Fibroblast of pulmonary artery (primary cell): Measurements from ENCODE around the gene PRSS27.
"Not testable (repeated sequence)": the region's sequence is repeated elsewhere in the genome, so short reads cannot be mapped to it uniquely, and the experiment has no call there.

Source experiments
- DNase-seq: peaks from one replicate; pipeline ENCODE4 v3.0.0-alpha.2; 2010; ENCODE audit warnings: low read depth
- H3K4me3 ChIP-seq: replicated peaks from 2 replicates; pipeline ENCODE4 v1.5.1; 2011; ENCODE audit warnings: low read depth, mild to moderate bottlenecking, control low read depth, low read length, moderate library complexity
- TF ChIP-seq, protein P1 (sequence below): IDR thresholded peaks from 2 replicates; pipeline ENCODE4 v1.5.1; 2011; ENCODE audit warnings: mild to moderate bottlenecking, control low read depth, low read length, inconsistent platforms; ENCODE audit errors: missing control alignments

PRSS27 gene

DNA sequence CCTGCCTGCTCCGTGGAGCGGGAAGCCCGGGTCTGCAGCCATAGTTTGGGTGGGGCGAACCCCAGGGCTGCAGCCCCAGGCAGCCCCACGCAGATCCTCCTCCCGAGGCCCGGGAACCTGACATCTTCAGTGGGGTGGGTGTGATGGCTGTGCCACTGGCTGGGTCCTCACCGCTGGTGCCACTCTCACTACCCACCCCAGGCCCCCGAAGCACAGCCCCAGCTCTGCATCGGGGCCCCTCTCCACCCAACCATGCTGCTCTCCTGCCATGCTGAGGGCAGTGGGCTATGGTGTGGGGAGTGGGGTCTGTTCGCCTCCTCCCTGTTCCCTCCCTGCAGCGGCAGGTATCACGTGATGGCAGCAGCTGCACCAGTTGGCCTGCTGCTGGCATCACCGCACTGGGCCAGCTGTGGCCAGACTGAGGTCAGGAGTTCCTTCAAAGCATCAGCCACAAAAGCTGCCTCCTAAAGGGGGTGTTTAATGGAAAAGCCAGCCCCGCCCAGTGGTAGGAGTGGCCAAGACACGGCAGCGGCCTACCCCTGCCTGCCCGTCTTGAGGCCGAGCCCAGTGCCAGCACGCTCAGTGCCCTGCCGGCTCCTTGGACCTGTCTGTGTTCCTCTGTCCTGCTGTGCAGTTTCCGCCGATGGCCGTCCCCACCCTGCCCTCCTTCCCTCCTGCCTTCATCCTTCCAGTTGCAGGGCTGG lies 26.9 kb downstream of the PRSS27 start:
- DNase-seq = no peak
- TF ChIP-seq, protein P1, sequence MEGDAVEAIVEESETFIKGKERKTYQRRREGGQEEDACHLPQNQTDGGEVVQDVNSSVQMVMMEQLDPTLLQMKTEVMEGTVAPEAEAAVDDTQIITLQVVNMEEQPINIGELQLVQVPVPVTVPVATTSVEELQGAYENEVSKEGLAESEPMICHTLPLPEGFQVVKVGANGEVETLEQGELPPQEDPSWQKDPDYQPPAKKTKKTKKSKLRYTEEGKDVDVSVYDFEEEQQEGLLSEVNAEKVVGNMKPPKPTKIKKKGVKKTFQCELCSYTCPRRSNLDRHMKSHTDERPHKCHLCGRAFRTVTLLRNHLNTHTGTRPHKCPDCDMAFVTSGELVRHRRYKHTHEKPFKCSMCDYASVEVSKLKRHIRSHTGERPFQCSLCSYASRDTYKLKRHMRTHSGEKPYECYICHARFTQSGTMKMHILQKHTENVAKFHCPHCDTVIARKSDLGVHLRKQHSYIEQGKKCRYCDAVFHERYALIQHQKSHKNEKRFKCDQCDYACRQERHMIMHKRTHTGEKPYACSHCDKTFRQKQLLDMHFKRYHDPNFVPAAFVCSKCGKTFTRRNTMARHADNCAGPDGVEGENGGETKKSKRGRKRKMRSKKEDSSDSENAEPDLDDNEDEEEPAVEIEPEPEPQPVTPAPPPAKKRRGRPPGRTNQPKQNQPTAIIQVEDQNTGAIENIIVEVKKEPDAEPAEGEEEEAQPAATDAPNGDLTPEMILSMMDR = no peak
- no peak overlapping the region for H3K4me3 ChIP-seq

DNA sequence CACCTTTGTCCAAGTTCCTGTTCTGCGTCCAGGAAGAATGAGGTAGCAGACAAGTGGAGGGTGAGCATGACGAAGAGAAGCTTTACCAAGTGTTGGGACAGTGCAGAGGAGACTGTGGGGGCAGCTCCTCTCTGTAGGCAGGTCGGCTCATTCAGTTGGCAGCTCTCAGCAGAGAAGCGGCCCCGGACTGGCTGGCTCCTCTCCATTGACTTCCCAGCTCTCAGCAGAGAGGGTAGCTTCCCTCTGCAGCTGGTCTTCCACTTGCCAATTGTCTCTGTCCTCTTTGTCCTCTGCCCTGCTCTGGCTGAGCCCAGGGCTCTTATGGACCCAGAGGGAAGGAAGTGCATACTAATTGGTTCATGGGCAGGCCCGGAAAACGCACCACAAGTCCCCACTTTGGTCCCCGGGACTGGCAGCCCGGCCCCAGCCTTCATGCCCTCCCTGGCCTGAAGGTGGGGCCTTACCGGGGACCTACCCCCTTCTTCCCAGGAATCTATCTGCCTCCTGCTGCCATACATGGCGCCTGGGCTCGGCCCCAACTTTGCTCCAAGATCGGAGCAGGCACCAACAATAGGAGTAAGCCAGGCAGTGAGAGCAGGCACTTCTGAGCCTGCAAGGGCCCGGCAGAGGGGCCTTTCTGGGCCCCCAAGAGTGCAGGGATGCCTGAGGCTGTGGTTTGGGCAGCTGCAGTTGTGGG lies 27.6 kb downstream of the PRSS27 start:
- no peak overlapping the region for H3K4me3 ChIP-seq
- no peak for DNase-seq
- TF ChIP-seq, protein P1 = no peak

DNA sequence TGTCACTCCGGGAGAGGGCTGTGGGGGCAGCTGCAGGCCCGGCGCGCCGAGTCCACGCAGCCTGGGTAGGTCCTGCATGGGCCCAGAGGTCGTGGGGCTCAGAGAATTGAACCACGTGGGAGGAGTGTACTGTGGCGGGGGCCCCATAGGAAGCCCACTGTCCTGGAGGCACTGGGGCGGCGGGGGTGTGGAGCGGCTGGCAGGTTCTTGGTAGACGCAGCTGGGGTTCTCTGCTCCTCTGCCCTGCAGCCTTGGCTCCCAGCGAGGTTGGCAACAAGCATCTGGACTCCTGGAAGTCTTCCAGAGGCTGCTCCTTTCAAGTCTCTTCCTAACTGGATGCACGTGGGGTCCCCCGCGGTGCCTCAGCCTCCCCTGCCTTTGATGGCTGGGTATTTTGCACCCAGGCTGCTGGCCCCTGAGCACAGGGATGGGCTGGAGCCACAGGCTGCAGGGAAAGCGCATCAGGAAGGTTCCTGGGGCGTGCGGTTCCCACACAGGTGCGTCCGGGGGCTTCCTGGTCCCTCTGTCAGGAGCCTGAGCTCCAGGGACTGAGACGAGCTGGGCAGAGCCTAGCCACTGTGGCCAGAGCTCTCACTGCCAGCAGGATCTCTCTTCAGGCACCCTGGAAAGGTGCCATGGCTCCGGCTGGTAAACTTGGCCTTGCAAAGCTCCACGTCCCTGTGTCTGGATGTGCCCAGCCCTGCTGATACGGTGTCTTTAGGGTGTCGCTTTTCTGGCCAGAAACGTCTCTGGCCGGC lies 28.4 kb downstream of the PRSS27 start:
- no peak overlapping the region for H3K4me3 ChIP-seq
- TF ChIP-seq, protein P1 = no peak
- no peak for DNase-seq

DNA sequence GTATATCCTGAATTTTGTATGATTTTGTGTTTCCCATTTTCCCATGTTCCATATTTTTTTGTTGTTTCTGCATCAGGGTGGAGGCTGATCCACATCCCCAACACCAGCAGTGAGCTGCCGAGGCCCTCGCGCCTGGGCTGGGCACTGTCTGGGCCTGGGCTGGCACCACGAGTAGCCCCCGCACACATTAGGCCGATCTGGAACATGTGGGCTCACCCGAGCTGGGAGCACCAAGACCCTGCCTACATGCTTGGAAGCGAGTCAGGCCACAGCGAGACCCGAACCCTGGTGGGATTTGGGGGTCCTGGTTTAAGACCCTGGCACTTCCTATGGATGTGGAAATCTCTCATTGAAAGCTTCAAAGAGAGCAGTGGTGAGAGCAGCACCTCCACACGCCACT lies 29.2 kb downstream of the PRSS27 start:
- H3K4me3 ChIP-seq = no peak overlapping the region
- no peak for DNase-seq
- TF ChIP-seq, protein P1 = no peak

DNA sequence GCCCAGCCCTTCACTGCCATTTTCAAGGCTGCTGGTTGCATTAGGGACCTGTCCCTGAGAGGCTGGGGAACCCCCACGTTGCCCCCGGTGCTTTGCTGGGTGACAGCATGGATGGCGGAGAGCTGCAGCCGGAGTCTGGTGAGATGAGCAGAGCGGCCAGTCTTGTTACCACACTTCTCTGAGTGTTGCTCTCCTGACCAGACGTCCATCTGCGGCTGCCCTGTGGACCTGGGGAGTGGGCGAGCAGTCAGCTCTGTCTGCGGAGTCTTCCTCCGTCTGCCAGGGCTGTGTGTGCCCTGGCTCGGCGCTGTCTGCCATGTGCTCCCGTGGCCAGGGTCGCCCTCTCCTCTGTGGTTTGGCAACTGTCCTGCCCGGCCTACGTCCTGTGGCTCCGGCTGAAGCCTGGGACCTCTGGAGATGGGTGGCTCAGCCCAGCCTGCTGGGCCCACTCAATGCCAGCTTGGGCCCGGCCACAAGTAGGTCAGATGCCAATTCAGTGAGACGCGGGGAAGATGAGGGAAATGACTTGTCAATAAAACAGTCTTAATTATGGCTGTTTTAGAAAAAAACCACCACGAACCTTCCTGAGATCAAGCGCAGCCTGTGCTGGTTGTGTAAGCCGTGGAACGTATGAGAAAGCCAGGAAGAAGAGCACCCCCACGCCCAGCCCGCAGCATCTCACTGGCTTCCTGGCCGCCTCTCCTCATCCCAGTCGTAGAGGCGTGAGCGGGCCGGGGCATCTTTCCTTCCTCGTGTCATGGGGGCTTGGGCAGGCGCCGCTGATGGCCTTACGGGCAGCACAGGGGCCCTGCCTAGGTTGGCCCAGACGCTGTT lies 29.8 kb downstream of the PRSS27 start:
- H3K4me3 ChIP-seq = no peak overlapping the region
- TF ChIP-seq, protein P1 = no peak
- no peak for DNase-seq

DNA sequence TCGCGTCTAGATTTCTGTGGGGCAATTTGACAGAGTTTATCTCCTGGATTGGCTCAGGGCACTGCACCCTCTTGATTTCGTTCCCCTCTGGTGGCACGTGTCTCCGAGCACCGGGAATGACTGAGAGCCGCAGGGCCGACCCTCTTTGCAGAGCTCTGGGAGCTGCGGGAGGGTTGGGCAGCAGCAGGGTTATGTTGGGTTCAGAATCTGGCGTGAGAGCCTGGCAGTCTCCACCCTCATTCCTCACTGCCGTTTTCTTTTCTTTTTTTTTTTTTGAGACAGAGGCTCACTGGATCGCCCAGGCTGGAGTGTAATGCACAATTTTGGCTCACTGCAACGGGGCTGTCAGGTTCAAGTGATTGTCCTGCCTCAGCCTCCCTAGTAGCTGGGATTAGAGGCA lies 30.6 kb downstream of the PRSS27 start:
- DNase-seq, H3K4me3 ChIP-seq: not testable (repeated sequence)
